ENCODE data around the gene PTPRA.
"Not testable (repeated sequence)": the region's sequence is repeated elsewhere in the genome, so short reads cannot be mapped to it uniquely, and the experiment has no call there.

DNA sequence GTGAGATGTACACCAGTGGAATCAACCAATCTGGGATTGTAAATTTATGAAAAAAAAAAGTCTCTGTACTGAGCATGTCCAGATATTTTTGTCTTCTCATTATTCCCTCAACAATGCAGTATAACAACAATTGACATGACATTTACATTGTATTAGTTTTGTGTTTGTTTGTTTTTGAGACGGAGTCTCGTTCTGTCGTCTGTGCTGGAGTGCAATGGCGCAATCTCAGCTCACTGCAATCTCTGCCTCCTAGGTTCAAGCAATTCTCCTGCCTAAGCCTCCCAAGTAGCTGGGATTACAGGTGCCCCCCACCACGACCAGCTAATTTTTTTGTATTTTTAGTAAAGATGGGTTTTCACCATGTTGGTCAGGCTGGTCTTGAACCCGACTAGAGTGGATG lies 202.0 kb downstream of the PTPRA start:
- not testable (repeated sequence) for TF ChIP-seq CTCF (IDR thresholded peaks at IDR 0.05 in 2 of 3, conservative IDR thresholded peaks at IDR 0.05 in 1 of 3; ENCODE audit: insufficient read depth in 2 of 3, low read depth in 1 of 3, low read length in 3 of 3); HDAC6 (IDR thresholded peaks at IDR 0.05; ENCODE audit: low read depth, low read length); RFX1 (IDR thresholded peaks at IDR 0.05); CBX1 (IDR thresholded peaks at IDR 0.05; ENCODE audit: low read depth); POLR2AphosphoS5 (IDR thresholded peaks at IDR 0.05; ENCODE audit: control insufficient read depth, insufficient read depth, low read depth, low read length); ZNF134 (CRISPR knock-in tag; conservative IDR thresholded peaks at IDR 0.05); ZFPM2 (CRISPR knock-in tag; IDR thresholded peaks at IDR 0.05); ZNF232 (CRISPR knock-in tag; IDR thresholded peaks at IDR 0.05); RFX5 (IDR thresholded peaks at IDR 0.05; ENCODE audit: low read depth, low read length); EP300 (IDR thresholded peaks at IDR 0.05; ENCODE audit: low read length); CBX8 (IDR thresholded peaks at IDR 0.05; ENCODE audit: borderline replicate concordance, extremely low read depth, low read depth, low read length, poor library complexity, severe bottlenecking); MYC (IDR thresholded peaks at IDR 0.05; ENCODE audit: low read depth, low read length); MYC (CRISPR knock-in tag; IDR thresholded peaks at IDR 0.05; ENCODE audit: borderline replicate concordance, low read depth); MEIS2 (IDR thresholded peaks at IDR 0.05; ENCODE audit: partially characterized antibody); TCF7 (IDR thresholded peaks at IDR 0.05; ENCODE audit: borderline replicate concordance)

All from K562 (cell line).